ENCODE data around the gene XRCC1. TPM values are rescaled to one million over a fixed set of nuclear protein-coding genes. Genes with fewer than 3 reads are reported as not detected.

The XRCC1 gene
- total and polyA plus RNA-seq, 9 donors = 16.8 to 39.9 (median 28.4) TPM

- WGBS, 3 donors = 65 to 73% (median 69%) methylated on average over 9 of the region's 9 CpGs
- H3K4me3 ChIP-seq = no peak overlapping the region
- TF ChIP-seq POLR2A (IDR thresholded peaks at IDR 0.05) (no peak), EP300 (IDR thresholded peaks at IDR 0.05) (no peak), CTCF (IDR thresholded peaks at IDR 0.05) (no peak)
These were observed 10.5 kb downstream of the XRCC1 start for GRCh38 chr19:43564800-43565199.

GRCh38 chr19:43563816-43564457 lies 11.4 kb downstream of the XRCC1 start:
- Histone ChIP-seq H3K9me3 (no peaks in the 10 kb centered on the region), H3K4me1 (ENCODE audit: insufficient read depth) (peaks cover 3% of the 10 kb centered on the region), H3K27ac (no peak overlapping the region), H3K36me3 (no peaks in the 10 kb centered on the region), H3K27me3 (no peaks in the 10 kb centered on the region), H3K4me3 (no peak overlapping the region)
- WGBS, 3 donors = 91 to 92% (median 91%) methylated on average over 10 of the region's 10 CpGs
- no peak for TF ChIP-seq CTCF (IDR thresholded peaks at IDR 0.05)
- no peak for TF ChIP-seq POLR2A (IDR thresholded peaks at IDR 0.05)
- no peak for TF ChIP-seq EP300 (IDR thresholded peaks at IDR 0.05)
- intact Hi-C loops (cut with DNase I) = no loop called here
- DNase-seq = no peak

More at GRCh38 chr19:43564800-43565199, 10.5 kb downstream of the XRCC1 start:
- Histone ChIP-seq H3K36me3 (no peaks in the 10 kb centered on the region), H3K27ac (no peak overlapping the region), H3K27me3 (no peaks in the 10 kb centered on the region), H3K9me3 (no peaks in the 10 kb centered on the region), H3K4me1 (ENCODE audit: insufficient read depth) (peaks cover 3% of the 10 kb centered on the region)
- DNase-seq = no peak
- intact Hi-C loops (cut with DNase I) = no loop called here

GRCh38 chr19:43562698-43563241 lies 12.6 kb downstream of the XRCC1 start:
- Histone ChIP-seq H3K36me3 (no peaks in the 10 kb centered on the region), H3K4me1 (ENCODE audit: insufficient read depth) (peaks cover 3% of the 10 kb centered on the region), H3K27ac (no peak overlapping the region), H3K27me3 (no peaks in the 10 kb centered on the region), H3K4me3 (no peak overlapping the region), H3K9me3 (no peaks in the 10 kb centered on the region)
- TF ChIP-seq EP300 (IDR thresholded peaks at IDR 0.05) (no peak), POLR2A (IDR thresholded peaks at IDR 0.05) (no peak), CTCF (IDR thresholded peaks at IDR 0.05) (no peak)
- WGBS, 3 donors = 58 to 64% (median 63%) methylated on average over 14 of the region's 14 CpGs
- peak in 4 of 5 donors; percentile 45 to 55 (median 52) for DNase-seq
- intact Hi-C loops (cut with DNase I) = no loop called here

- no peak for DNase-seq
- no peaks in the 10 kb centered on the region for H3K9me3 ChIP-seq
- H3K4me1 ChIP-seq (ENCODE audit: insufficient read depth) = peaks cover 3% of the 10 kb centered on the region
- intact Hi-C loops (cut with DNase I) = no loop called here
- TF ChIP-seq POLR2A (IDR thresholded peaks at IDR 0.05) = no peak
- no peak for TF ChIP-seq CTCF (IDR thresholded peaks at IDR 0.05)
- no peak for TF ChIP-seq EP300 (IDR thresholded peaks at IDR 0.05)
- no peaks in the 10 kb centered on the region for H3K36me3 ChIP-seq
- WGBS, 3 donors = 83 to 91% (median 86%) methylated on average over 6 of the region's 6 CpGs
- no peaks in the 10 kb centered on the region for H3K27me3 ChIP-seq
- no peak overlapping the region for H3K27ac ChIP-seq
- H3K4me3 ChIP-seq = no peak overlapping the region
These were observed 13.1 kb downstream of the XRCC1 start for GRCh38 chr19:43562226-43562697.
